Activated CD8-positive, alpha-beta memory T cell treated with anti-CD3 and anti-CD28 coated beads for 24 hours (primary cell): ENCODE measurements around the gene CLEC3A.
A peak's percentile ranks its signal among the peaks of the same experiment; 100 is the strongest.
"Not testable (repeated sequence)": the region's sequence is repeated elsewhere in the genome, so short reads cannot be mapped to it uniquely, and the experiment has no call there.

Experiments
- DNase-seq: peaks from one replicate; pipeline ENCODE4 v3.0.0-alpha.2; 2020

Gene CLEC3A

DNA sequence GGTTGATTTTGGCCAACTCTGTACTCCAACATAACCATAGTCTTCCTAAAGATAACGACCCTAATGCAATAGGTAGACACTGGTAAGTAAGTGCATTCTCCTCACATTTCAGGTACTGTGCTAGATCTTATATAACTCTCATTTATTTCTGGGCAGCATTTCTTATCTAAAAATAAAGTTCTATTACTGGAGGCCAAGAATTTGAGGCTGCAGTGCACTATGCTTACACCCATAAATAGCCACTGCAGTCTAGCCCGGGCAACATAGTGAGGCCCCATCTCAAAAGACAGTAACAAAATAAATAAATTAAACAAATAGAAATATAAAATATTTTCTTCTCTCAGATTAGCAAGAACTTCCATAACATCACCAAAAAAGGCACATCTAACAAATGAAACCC is 12.7 kb downstream of the CLEC3A start:
- no peak for DNase-seq

DNA sequence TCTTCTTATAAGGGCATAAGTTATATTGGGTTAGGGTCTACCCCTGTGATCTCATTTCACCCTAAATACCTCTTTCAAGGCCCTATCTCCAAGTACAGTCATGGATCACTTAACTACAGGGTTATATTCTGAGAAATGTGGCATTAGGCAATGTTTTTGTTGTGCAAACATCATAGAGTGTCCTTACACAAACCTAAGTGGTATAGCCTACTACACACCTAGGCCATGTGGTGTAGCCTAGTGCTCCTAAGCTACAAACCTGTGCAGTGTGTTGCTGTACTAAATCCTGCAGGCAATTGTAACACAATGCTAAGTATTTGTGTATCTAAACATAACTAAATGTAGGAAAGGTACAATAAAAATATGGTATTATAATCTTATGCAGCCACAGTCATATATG is 18.0 kb downstream of the CLEC3A start:
- no peak for DNase-seq

GRCh38 chr16:78045865-78046581 is 23.7 kb downstream of the CLEC3A start:
- DNase-seq, result peak; percentile 58

DNA sequence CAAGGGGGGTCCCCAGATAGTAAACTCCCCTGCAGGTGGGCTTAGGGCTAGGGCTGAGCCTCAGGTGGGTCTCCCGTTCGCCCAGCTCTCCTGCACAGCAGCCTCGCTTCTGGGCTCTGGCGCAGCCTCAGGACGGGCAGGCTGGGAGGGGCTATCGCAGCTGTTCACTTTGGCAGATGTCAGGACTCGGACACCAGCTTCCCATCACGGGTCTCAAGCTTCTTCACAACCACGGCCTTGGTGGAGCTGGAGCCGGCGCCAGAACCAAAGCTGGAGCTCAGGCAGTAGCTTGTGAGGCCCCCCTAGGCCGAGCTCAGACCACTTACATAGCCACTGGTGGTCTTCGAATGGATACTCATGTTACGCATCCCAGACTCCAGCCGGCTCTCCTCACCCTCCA is 26.0 kb downstream of the CLEC3A start:
- DNase-seq, result no peak

- DNase-seq, result no peak
Measured at GRCh38 chr16:78050734-78051400, 28.5 kb downstream of the CLEC3A start.

DNA sequence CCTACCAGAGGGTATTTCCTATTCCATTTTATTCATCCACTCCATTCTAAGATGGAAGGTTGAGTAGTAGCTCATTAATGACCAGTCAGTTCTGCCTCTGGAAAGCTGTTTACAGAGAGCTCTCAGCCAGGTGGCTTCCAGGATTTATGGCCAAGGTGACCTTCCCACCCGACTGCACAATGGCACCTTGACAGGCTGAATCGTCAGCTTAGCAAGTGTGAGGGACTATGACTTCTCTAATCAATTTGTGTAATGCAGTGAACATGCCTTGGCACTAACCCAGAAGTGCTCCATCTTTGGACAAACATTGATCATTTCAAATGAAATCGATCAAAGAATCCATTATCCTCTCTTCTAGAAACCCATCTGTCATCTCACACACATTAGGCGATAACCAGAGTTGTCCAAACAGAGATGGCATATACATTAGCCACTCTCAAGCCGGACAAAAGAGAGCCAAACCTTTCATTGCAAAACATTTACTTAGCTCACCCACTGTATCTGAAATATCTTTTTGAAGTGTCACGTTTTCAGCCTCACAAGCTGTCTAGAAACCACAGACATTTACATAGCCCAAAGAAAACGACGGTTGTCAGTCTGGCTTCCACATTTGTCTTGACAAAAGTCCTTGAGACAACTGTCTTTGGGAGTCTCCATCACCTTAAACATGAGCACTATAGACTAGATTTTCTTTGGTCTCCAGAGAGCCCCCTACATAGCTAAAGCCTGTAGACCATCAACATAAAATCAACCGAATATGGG is 35.6 kb downstream of the CLEC3A start:
- no peak for DNase-seq

DNA sequence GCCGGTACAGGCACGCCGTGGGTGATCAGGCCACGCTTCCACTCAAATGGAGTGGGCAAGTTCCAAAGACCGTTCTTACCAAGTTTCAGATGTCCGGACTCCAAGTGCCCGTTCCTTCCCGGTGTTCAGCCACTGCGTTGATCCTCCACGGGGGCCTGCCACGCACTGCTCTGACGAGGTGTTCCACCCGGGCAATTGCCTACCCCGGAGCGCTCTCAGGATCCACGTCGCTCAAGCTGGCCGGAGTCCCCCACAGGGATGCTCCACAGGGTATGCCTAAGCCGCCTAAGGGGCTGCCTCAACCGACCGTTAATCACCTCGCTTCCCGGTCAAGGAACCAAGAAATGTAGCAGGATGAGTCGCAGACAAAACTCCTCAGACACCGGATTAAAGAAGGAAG is 37.5 kb downstream of the CLEC3A start:
- not testable (repeated sequence) for DNase-seq

DNA sequence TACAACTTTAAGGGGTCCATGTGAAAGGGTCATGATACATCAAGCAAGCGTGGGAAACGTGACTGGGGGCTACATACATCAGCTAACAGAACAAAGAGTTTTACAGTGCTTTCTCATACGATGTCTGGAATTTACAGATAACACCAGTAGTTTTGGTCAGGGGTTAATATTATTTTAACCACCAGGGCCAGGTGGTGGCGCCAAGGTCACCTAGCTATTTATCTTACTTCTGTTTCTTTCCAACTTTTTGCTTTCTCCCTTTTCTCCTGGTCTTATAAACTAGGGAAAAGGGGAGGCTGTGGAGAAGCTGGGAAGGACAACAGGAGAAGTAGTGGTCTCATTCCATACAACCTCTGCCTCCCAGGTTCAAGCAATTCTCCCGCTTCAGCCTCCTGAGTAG is 37.9 kb downstream of the CLEC3A start:
- no peak for DNase-seq

DNA sequence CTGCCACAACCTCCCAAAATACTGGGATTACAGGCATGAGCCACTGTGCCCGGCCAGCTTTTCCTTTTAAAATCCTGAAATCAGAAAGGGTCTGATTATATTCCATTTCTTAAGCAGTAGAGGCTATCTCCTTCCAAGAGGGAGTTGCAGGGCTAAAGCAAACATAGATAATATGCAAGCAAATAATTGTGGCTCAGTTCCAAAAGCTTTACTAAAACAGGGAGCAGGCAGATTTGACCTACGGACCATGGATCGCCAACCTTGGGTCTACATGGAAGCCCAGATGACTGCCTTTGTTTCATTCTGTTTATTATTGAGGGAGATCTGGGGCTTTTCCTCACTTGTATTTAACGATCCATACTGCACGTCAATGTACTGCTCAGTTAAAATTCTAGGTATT is 38.5 kb downstream of the CLEC3A start:
- DNase-seq, result no peak

DNA sequence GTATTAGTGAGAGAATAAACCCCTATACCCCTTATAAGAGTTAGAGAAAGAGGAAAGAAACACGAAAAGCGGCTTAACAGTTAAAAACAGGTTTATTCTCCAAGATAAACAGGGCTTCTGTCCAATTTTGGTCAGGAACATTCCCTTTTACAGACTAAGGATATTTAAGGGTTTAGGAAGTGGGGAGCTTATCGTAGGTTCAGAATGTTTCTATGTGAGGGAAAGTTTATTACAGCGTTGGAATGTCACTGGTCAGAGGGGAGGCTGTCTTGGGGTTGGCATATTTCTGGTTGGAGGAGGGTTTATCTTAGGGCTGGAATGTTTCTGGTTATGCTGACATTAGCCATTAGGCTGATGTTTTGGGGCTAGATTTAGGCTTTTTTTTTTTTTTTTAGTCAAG is 43.0 kb downstream of the CLEC3A start:
- DNase-seq, result no peak

- DNase-seq, result no peak
Measured at GRCh38 chr16:78069913-78070312, 47.6 kb downstream of the CLEC3A start.

DNA sequence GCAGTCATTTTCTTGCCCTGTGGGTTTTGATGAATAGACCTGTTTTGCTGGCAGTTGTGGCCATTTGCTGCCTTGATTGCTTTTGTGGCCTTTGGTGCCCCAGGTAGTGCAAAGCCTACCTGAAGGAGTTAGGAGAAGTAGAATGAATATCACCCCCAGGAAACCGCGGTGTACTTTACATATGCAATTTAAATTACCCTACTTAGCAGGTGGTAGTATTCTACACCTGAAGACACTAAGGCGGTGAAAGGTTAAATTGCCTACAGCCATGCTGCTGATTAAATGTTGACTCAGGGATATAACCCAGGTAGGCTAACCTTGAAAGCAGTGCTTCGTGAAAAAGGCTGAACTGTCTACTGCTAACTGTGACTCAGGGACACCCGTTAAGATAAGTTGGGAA is 49.9 kb downstream of the CLEC3A start:
- DNase-seq, result no peak

GRCh38 chr16:78075800-78076199 is 53.5 kb downstream of the CLEC3A start:
- no peak for DNase-seq

- DNase-seq, result no peak
Measured at GRCh38 chr16:78081341-78081740, 59.0 kb downstream of the CLEC3A start.
